Measurements from ENCODE around the gene VAMP1.
"Not testable (repeated sequence)": the region's sequence is repeated elsewhere in the genome, so short reads cannot be mapped to it uniquely, and the experiment has no call there.

VAMP1 gene

GRCh38 chr12:6435961-6436715 is 34.3 kb downstream of the VAMP1 start:
- Histone ChIP-seq H3K4me3 (ENCODE audit: low read length) (no peak overlapping the region), H2AFZ (ENCODE audit: low read depth, low read length) (no peak overlapping the region), H3K4me1 (ENCODE audit: insufficient read depth, low read length) (no peaks in the 10 kb centered on the region)

DNA sequence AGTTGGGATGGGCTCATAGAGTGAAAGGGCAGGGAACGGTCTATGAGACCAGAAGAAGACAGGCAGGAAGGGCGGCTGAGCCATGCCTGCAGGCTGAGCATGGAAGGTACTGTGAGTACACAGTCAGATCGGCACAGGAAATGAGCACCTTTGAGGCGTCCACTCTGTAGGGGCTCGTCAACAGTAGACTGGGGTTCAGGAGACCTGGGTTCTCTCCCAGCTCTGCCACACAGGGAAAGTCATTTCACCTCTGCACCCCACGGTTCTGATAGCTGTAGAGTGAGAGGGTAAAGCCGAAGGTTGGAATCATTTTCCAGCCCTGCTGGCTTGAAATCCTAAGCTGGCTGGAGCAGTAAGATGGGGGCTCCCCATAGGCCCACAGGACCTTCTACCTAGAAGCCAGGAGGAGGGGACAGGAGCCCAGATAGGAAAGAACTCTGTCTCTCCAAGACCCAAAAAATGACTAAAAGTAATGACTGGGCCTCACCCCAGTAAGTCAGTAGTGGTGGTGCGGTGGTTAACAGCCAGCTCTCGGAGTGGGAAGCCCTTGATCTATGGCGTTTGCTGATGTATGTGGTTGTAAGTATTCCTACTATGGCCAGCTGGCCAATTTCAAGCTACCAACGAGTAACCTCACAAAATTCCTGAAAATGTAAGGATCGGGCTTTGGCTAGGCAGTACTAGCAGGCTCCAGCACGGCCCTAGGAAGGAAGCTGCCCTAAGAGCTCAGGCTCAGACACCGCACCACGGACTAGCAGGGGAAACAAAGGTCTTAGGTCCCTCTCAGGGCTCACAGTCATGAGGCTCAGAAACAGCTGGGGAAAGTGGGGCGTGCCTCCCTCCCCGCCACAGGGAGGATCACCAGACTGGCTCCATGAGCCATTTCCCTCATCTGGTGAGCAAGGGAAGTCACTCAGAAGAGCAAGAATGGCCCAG is 36.0 kb downstream of the VAMP1 start:
- Histone ChIP-seq H3K4me3 (ENCODE audit: low read length) (no peak overlapping the region), H3K9me3 (ENCODE audit: low read length) (no peaks in the 10 kb centered on the region), H3K36me3 (ENCODE audit: insufficient read depth, low read length) (no peaks in the 10 kb centered on the region), H3K4me1 (ENCODE audit: insufficient read depth, low read length) (peaks cover 6% of the 10 kb centered on the region), H3K27me3 (ENCODE audit: insufficient read depth, low read length) (no peaks in the 10 kb centered on the region), H2AFZ (ENCODE audit: low read depth, low read length) (no peak overlapping the region)

More at GRCh38 chr12:6435961-6436715, 34.3 kb downstream of the VAMP1 start:
- H3K9me3 ChIP-seq (ENCODE audit: low read length), result no peaks in the 10 kb centered on the region
- no peaks in the 10 kb centered on the region for H3K36me3 ChIP-seq (ENCODE audit: insufficient read depth, low read length)
- no peaks in the 10 kb centered on the region for H3K27me3 ChIP-seq (ENCODE audit: insufficient read depth, low read length)

DNA sequence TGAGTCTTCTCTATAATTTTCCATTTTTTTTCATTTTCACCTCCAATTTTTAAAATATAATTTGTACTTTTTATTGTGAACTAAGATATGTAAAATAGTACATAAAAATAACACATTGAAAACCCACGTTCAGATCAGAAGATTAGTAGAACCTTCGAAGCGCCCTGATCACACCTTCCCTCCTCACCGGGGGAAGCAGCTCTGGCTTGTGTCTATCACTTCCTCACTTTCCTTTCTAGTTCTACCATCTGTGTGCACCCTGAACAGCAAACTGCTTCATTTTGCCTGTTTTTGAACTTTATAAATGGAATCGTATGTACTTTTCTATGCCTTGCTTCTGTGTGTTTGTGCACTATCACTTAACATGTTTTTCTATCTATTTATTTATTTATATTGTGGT is 37.5 kb downstream of the VAMP1 start:
- Histone ChIP-seq H3K4me3 (ENCODE audit: low read length) (no peak overlapping the region), H3K4me1 (ENCODE audit: insufficient read depth, low read length) (peaks cover 6% of the 10 kb centered on the region), H3K36me3 (ENCODE audit: insufficient read depth, low read length) (no peaks in the 10 kb centered on the region), H3K9me3 (ENCODE audit: low read length) (no peaks in the 10 kb centered on the region), H3K27me3 (ENCODE audit: insufficient read depth, low read length) (no peaks in the 10 kb centered on the region), H2AFZ (ENCODE audit: low read depth, low read length) (no peak overlapping the region)

- Histone ChIP-seq H3K4me1 (ENCODE audit: insufficient read depth, low read length) (peaks cover 6% of the 10 kb centered on the region), H3K27me3 (ENCODE audit: insufficient read depth, low read length) (no peaks in the 10 kb centered on the region), H3K36me3 (ENCODE audit: insufficient read depth, low read length) (no peaks in the 10 kb centered on the region), H3K4me3 (ENCODE audit: low read length) (no peak overlapping the region), H2AFZ (ENCODE audit: low read depth, low read length) (no peak overlapping the region), H3K9me3 (ENCODE audit: low read length) (no peaks in the 10 kb centered on the region)
Measured at GRCh38 chr12:6430124-6430989, 40.1 kb downstream of the VAMP1 start.

DNA sequence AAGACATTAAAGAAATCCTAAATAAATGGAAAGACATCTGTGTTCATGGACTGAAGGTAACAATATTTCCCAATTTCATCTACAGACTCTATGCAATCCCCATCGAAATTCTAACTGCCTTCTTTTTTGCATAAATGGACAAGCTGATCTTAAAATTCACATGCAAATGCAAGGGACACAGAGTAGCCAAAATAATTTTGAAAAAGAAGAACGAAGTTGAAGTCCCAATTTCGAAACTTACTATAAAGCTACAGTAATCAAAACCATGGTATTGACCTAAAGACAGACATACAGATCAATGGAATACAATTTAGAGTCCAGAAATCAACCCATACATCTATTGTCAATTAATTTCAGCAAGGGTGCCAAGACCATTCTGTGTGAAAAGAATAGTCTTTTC is 42.2 kb downstream of the VAMP1 start:
- H3K4me1 ChIP-seq (ENCODE audit: insufficient read depth, low read length), result peaks cover 6% of the 10 kb centered on the region
- H3K4me3 ChIP-seq (ENCODE audit: low read length), result no peak overlapping the region
- no peaks in the 10 kb centered on the region for H3K27me3 ChIP-seq (ENCODE audit: insufficient read depth, low read length)
- H2AFZ ChIP-seq (ENCODE audit: low read depth, low read length), result no peak overlapping the region
- no peaks in the 10 kb centered on the region for H3K9me3 ChIP-seq (ENCODE audit: low read length)
- no peaks in the 10 kb centered on the region for H3K36me3 ChIP-seq (ENCODE audit: insufficient read depth, low read length)

DNA sequence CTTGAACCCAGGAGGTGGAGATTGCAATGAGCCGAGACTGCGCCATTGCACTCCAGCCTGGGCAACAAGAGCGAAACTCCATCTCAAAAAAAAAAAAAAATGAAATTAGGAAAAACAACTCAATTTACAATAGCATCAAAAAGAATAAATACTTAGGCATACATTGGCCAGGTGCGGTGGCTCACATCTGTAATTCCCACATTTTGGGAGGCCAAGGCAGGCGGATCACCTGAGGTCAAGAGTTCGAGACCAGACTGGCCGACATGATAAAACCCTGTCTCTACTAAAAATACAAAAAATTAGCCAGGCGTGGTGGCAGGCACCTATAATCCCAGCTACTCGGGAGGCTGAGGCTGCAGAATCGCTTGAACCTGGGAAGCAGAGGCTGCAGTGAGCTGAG is 42.7 kb downstream of the VAMP1 start:
- H3K36me3 ChIP-seq (ENCODE audit: insufficient read depth, low read length), result not testable (repeated sequence)

GRCh38 chr12:6426882-6427671 is 43.4 kb downstream of the VAMP1 start:
- Histone ChIP-seq H2AFZ (ENCODE audit: low read depth, low read length) (no peak overlapping the region), H3K4me1 (ENCODE audit: insufficient read depth, low read length) (peaks cover 6% of the 10 kb centered on the region), H3K36me3 (ENCODE audit: insufficient read depth, low read length) (no peaks in the 10 kb centered on the region), H3K27me3 (ENCODE audit: insufficient read depth, low read length) (no peaks in the 10 kb centered on the region), H3K4me3 (ENCODE audit: low read length) (no peak overlapping the region), H3K9me3 (ENCODE audit: low read length) (no peaks in the 10 kb centered on the region)

More for the DNA sequence above, 42.7 kb downstream of the VAMP1 start:
- not testable (repeated sequence) for H3K4me3 ChIP-seq (ENCODE audit: low read length); H3K27me3 ChIP-seq (ENCODE audit: insufficient read depth, low read length); H3K9me3 ChIP-seq (ENCODE audit: low read length); H2AFZ ChIP-seq (ENCODE audit: low read depth, low read length); H3K4me1 ChIP-seq (ENCODE audit: insufficient read depth, low read length)

GRCh38 chr12:6425590-6426531 is 44.6 kb downstream of the VAMP1 start:
- H3K4me1 ChIP-seq (ENCODE audit: insufficient read depth, low read length), result peaks cover 4% of the 10 kb centered on the region
- H3K4me3 ChIP-seq (ENCODE audit: low read length), result no peak overlapping the region
- no peaks in the 10 kb centered on the region for H3K27me3 ChIP-seq (ENCODE audit: insufficient read depth, low read length)
- H3K9me3 ChIP-seq (ENCODE audit: low read length), result no peaks in the 10 kb centered on the region
- no peaks in the 10 kb centered on the region for H3K36me3 ChIP-seq (ENCODE audit: insufficient read depth, low read length)
- no peak overlapping the region for H2AFZ ChIP-seq (ENCODE audit: low read depth, low read length)

DNA sequence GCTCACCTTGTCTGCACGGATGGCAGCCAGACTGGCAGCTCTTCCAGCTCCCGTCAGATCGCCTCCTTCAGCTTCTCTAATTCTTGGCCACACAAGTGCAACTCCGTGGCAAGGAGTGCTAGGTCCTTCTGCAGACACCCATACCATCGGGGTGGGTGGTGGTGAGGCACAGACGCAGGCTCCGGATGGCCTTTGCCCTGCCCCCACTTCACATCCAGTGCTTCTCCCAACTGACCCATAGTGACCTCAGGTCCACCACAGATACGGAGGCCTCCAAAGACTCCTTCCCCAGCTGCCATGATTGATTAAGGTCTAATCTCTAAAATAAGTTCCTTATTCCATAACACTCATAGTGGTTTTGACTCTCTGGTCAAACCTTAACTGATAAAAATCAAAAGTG is 45.6 kb downstream of the VAMP1 start:
- no peak overlapping the region for H3K4me3 ChIP-seq (ENCODE audit: low read length)
- no peak overlapping the region for H2AFZ ChIP-seq (ENCODE audit: low read depth, low read length)
- H3K27me3 ChIP-seq (ENCODE audit: insufficient read depth, low read length), result no peaks in the 10 kb centered on the region
- H3K9me3 ChIP-seq (ENCODE audit: low read length), result no peaks in the 10 kb centered on the region
- no peaks in the 10 kb centered on the region for H3K4me1 ChIP-seq (ENCODE audit: insufficient read depth, low read length)
- no peaks in the 10 kb centered on the region for H3K36me3 ChIP-seq (ENCODE audit: insufficient read depth, low read length)

- Histone ChIP-seq H3K4me1 (ENCODE audit: insufficient read depth, low read length) (no peaks in the 10 kb centered on the region), H3K9me3 (ENCODE audit: low read length) (no peaks in the 10 kb centered on the region), H3K36me3 (ENCODE audit: insufficient read depth, low read length) (no peaks in the 10 kb centered on the region), H3K4me3 (ENCODE audit: low read length) (no peak overlapping the region), H2AFZ (ENCODE audit: low read depth, low read length) (no peak overlapping the region), H3K27me3 (ENCODE audit: insufficient read depth, low read length) (no peaks in the 10 kb centered on the region)
Measured at GRCh38 chr12:6424008-6424347, 46.5 kb downstream of the VAMP1 start.

GRCh38 chr12:6423267-6424007 is 47.0 kb downstream of the VAMP1 start:
- Histone ChIP-seq H3K27me3 (ENCODE audit: insufficient read depth, low read length) (no peaks in the 10 kb centered on the region), H2AFZ (ENCODE audit: low read depth, low read length) (no peak overlapping the region), H3K36me3 (ENCODE audit: insufficient read depth, low read length) (no peaks in the 10 kb centered on the region), H3K9me3 (ENCODE audit: low read length) (no peaks in the 10 kb centered on the region), H3K4me1 (ENCODE audit: insufficient read depth, low read length) (no peaks in the 10 kb centered on the region), H3K4me3 (ENCODE audit: low read length) (no peak overlapping the region)

Measured in neuron (in vitro differentiated cells).